ENCODE results near the gene SLC35A4.

- TF ChIP-seq, protein P1, sequence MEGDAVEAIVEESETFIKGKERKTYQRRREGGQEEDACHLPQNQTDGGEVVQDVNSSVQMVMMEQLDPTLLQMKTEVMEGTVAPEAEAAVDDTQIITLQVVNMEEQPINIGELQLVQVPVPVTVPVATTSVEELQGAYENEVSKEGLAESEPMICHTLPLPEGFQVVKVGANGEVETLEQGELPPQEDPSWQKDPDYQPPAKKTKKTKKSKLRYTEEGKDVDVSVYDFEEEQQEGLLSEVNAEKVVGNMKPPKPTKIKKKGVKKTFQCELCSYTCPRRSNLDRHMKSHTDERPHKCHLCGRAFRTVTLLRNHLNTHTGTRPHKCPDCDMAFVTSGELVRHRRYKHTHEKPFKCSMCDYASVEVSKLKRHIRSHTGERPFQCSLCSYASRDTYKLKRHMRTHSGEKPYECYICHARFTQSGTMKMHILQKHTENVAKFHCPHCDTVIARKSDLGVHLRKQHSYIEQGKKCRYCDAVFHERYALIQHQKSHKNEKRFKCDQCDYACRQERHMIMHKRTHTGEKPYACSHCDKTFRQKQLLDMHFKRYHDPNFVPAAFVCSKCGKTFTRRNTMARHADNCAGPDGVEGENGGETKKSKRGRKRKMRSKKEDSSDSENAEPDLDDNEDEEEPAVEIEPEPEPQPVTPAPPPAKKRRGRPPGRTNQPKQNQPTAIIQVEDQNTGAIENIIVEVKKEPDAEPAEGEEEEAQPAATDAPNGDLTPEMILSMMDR (IDR thresholded peaks at IDR 0.05 in 4 of 5, conservative IDR thresholded peaks at IDR 0.05 in 1 of 5): no peak
- no peak for TF ChIP-seq POLR2A (IDR thresholded peaks at IDR 0.05)
Observed at GRCh38 chr5:140561753-140562523, 2.7 kb upstream of the SLC35A4 start.

All from gastrocnemius medialis (tissue), 4 donors.